Stimulated activated CD4-positive, alpha-beta T cell treated with anti-CD3 and anti-CD28 coated beads, Interleukin-15, amount 100 ng/mL, for 48 hours (primary cell): ENCODE measurements around the gene B3GLCT.
"Not testable (repeated sequence)": the region's sequence is repeated elsewhere in the genome, so short reads cannot be mapped to it uniquely, and the experiment has no call there.

Experiments used
- DNase-seq, 2 donors: peaks; one replicate each; pipeline ENCODE4 v3.0.0-alpha.2; 2020; ENCODE audit warnings: low read depth in 2 of 2

Gene B3GLCT

GRCh38 chr13:31199849-31200636 lies at the start of gene B3GLCT:
Gene B3GLCT (plus strand): TSS chr13:31199975. CDS start chr13:31200085, 110 bp downstream.
- DNase-seq = peak; percentile 50 to 66

- no peak for DNase-seq
These were observed 49.3 kb upstream of the B3GLCT start for GRCh38 chr13:31150315-31150985.

GRCh38 chr13:31151837-31152236 lies 47.9 kb upstream of the B3GLCT start:
- DNase-seq = no peak

- DNase-seq = no peak
These were observed 44.8 kb upstream of the B3GLCT start for GRCh38 chr13:31154939-31155338.

- no peak for DNase-seq
These were observed 40.5 kb upstream of the B3GLCT start for GRCh38 chr13:31159306-31159705.

GRCh38 chr13:31160857-31161556 lies 38.8 kb upstream of the B3GLCT start:
- DNase-seq = peak; percentile 42 to 50

GRCh38 chr13:31161557-31162150 lies 38.1 kb upstream of the B3GLCT start, which contains the start of gene HSPH1:
Gene HSPH1 (minus strand): TSS chr13:31161904. CDS start chr13:31161582, 322 bp downstream.
- peak; percentile 97 to 99 for DNase-seq

- DNase-seq = peak; percentile 89 to 93
These were observed 37.4 kb upstream of the B3GLCT start for GRCh38 chr13:31162151-31163008.

- DNase-seq = no peak
These were observed 33.2 kb upstream of the B3GLCT start for GRCh38 chr13:31166591-31166990.

- DNase-seq = no peak
These were observed 32.3 kb upstream of the B3GLCT start for GRCh38 chr13:31167490-31167889.

- DNase-seq = no peak
These were observed 31.6 kb upstream of the B3GLCT start for GRCh38 chr13:31168166-31168565.

GRCh38 chr13:31168736-31169135 lies 31.0 kb upstream of the B3GLCT start:
- DNase-seq = no peak

GRCh38 chr13:31172001-31172400 lies 27.8 kb upstream of the B3GLCT start:
- DNase-seq = no peak

- no peak for DNase-seq
These were observed 27.2 kb upstream of the B3GLCT start for GRCh38 chr13:31172535-31172934.

GRCh38 chr13:31174018-31174417 lies 25.8 kb upstream of the B3GLCT start:
- no peak for DNase-seq

GRCh38 chr13:31175847-31176532 lies 23.8 kb upstream of the B3GLCT start:
- no peak for DNase-seq

GRCh38 chr13:31177813-31178495 lies 21.8 kb upstream of the B3GLCT start:
- DNase-seq = not testable (repeated sequence)

- no peak for DNase-seq
These were observed 20.5 kb upstream of the B3GLCT start for GRCh38 chr13:31179241-31179640.

GRCh38 chr13:31179754-31180153 lies 20.0 kb upstream of the B3GLCT start:
- DNase-seq = no peak

GRCh38 chr13:31182987-31183386 lies 16.8 kb upstream of the B3GLCT start:
- DNase-seq = no peak
